Measurements from ENCODE around the gene THBD. TPM values are rescaled to one million over a fixed set of nuclear protein-coding genes. Genes with fewer than 3 reads are reported as not detected.

Gene THBD
- total RNA-seq, 4 donors from 2014 or later, result 144 to 213 (median 178) TPM

- intact Hi-C loops (cut with DNase I; ENCODE audit: low total_unique reads), result no loop called here
- H3K4me3 ChIP-seq (ENCODE audit: low read depth, poor library complexity, severe bottlenecking), result no peak overlapping the region
- TF ChIP-seq POLR2A (IDR thresholded peaks at IDR 0.05) (no peak), CTCF (IDR thresholded peaks at IDR 0.05) (no peak)
- WGBS, 2 donors, result 72 to 75% methylated on average over 13 to 14 of the region's 14 CpGs
- DNase-seq (ENCODE audit: low spot score in 2 of 2), result peak in 1 of 2 donors; percentile 86
These were observed 37.5 kb upstream of the THBD start for GRCh38 chr20:23086931-23087411.

GRCh38 chr20:23086056-23086566, 36.6 kb upstream of the THBD start, which contains the start of gene CD93:
CD93 (minus strand) TSS chr20:23086324; CDS start chr20:23086192, 132 bp downstream.
- intact Hi-C loops (cut with DNase I; ENCODE audit: low total_unique reads), result no loop called here
- H3K4me3 ChIP-seq (ENCODE audit: low read depth, poor library complexity, severe bottlenecking), result no peak within 1 kb of the TSS
- TF ChIP-seq POLR2A (IDR thresholded peaks at IDR 0.05) (no peak), CTCF (IDR thresholded peaks at IDR 0.05) (no peak)
- peak in 1 of 2 donors; percentile 86 for DNase-seq (ENCODE audit: low spot score in 2 of 2)
- WGBS, 2 donors, result 59 to 74% methylated on average over 23 of the region's 28 CpGs

- no peak for TF ChIP-seq CTCF (IDR thresholded peaks at IDR 0.05)
- TF ChIP-seq POLR2A (IDR thresholded peaks at IDR 0.05), result no peak
- intact Hi-C loops (cut with DNase I; ENCODE audit: low total_unique reads), result no loop called here
- DNase-seq (ENCODE audit: low spot score in 2 of 2), result no peak
- 75 to 84% methylated on average over 22 to 23 of the region's 23 CpGs for WGBS, 2 donors
- no peak overlapping the region for H3K4me3 ChIP-seq (ENCODE audit: low read depth, poor library complexity, severe bottlenecking)
These were observed 36.1 kb upstream of the THBD start for GRCh38 chr20:23085436-23086055.

GRCh38 chr20:23084845-23085365, 35.4 kb upstream of the THBD start:
- intact Hi-C loops (cut with DNase I; ENCODE audit: low total_unique reads), result no loop called here
- WGBS, 2 donors, result 81 to 89% methylated on average over 15 to 23 of the region's 24 CpGs
- H3K4me3 ChIP-seq (ENCODE audit: low read depth, poor library complexity, severe bottlenecking), result no peak overlapping the region
- TF ChIP-seq POLR2A (IDR thresholded peaks at IDR 0.05), result no peak
- no peak for TF ChIP-seq CTCF (IDR thresholded peaks at IDR 0.05)
- peak in 1 of 2 donors; percentile 82 for DNase-seq (ENCODE audit: low spot score in 2 of 2)

GRCh38 chr20:23084282-23084844, 34.9 kb upstream of the THBD start:
- 76 to 94% methylated on average over 13 to 17 of the region's 17 CpGs for WGBS, 2 donors
- peak in 1 of 2 donors; percentile 84 for DNase-seq (ENCODE audit: low spot score in 2 of 2)
- no peak overlapping the region for H3K4me3 ChIP-seq (ENCODE audit: low read depth, poor library complexity, severe bottlenecking)
- no peak for TF ChIP-seq POLR2A (IDR thresholded peaks at IDR 0.05)
- no peak for TF ChIP-seq CTCF (IDR thresholded peaks at IDR 0.05)
- intact Hi-C loops (cut with DNase I; ENCODE audit: low total_unique reads), result no loop called here
